Activated naive CD8-positive, alpha-beta T cell treated with anti-CD3 and anti-CD28 coated beads for 36 hours (primary cell): ENCODE data around the gene CD300H. TPM values are rescaled to one million over a fixed set of nuclear protein-coding genes. Genes with fewer than 3 reads are reported as not detected.

Experiments used
- DNase-seq: peaks from one replicate; pipeline ENCODE4 v3.0.0; 2021
- H3K27ac Mint-ChIP-seq: one replicate; pipeline ENCODE4 v1.8.0; 2022; ENCODE audit warnings: mild to moderate bottlenecking, moderate library complexity, mixed read lengths
- H3K27me3 Mint-ChIP-seq: one replicate; pipeline ENCODE4 v1.8.0; 2022; ENCODE audit warnings: mild to moderate bottlenecking, mixed read lengths
- H3K36me3 Mint-ChIP-seq: one replicate; pipeline ENCODE4 v1.8.0; 2021; ENCODE audit warnings: mild to moderate bottlenecking, mixed read lengths
- H3K4me1 Mint-ChIP-seq: one replicate; pipeline ENCODE4 v1.8.0; 2021; ENCODE audit warnings: mixed read lengths
- H3K4me3 Mint-ChIP-seq: one replicate; pipeline ENCODE4 v1.8.0; 2022; ENCODE audit warnings: mild to moderate bottlenecking, moderate library complexity, mixed read lengths
- H3K9me3 Mint-ChIP-seq: one replicate; pipeline ENCODE4 v1.8.0; 2022; ENCODE audit warnings: mixed read lengths
- total RNA-seq, 2 experiments: library from RNA; stranded (reverse); gene quantifications; one replicate each; pipeline ENCODE4 v1.2.3, GENCODE V29; 2021

The CD300H gene
- total RNA-seq = not detected

DNA sequence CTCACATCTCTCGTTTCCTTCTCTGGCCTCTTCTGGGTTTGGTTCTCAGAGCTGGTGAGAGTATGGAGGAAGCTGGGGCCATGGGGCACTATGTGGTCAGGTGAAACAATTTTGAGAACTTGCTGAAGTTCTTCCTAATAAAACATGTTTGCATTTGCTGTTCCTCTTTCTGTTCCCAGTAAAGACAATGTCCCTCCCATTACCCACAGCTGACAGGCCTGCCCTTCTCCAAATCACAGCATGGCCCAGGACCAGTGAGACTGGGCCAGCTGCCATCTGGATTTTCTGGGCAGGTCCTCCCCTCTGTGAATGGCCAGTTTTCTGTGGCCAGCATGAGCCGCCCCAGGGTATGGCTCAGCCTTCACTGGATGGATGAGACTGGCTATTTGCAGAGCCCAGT is at the start of gene CD300H:
Gene CD300H, minus strand, starts transcription at position 113 of the 400 bp plus-strand sequence.
- no peak within 1 kb of the TSS for H3K4me3 Mint-ChIP-seq
- peaks cover 36% of the 10 kb centered on the region for H3K27me3 Mint-ChIP-seq
- H3K4me1 Mint-ChIP-seq = peaks cover 4% of the 10 kb centered on the region
- no peaks in the 10 kb centered on the region for H3K36me3 Mint-ChIP-seq
- no peak within 1 kb of the TSS for H3K27ac Mint-ChIP-seq
- no peak for DNase-seq
- no peaks in the 10 kb centered on the region for H3K9me3 Mint-ChIP-seq

DNA sequence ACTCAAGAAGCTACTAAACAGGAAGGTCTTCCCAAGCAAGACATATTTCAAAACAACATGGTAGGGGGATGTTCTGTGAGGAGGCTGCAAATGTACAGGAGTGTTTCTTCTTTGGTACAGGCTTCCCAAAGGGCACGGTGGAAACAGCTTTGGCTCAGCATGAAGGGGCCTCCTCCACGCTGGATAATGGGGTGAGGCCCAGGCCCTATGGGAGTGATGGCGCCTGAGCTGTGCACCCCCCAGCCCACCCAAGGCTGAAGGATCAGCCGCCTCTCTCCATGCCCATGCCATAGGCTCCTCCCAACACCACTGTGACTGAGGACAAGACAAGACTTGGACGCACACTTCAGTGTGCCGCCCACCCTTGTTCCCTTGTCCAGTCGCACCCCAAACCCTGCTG is 49.4 kb upstream of the CD300H start:
- no peaks in the 10 kb centered on the region for H3K36me3 Mint-ChIP-seq
- no peak for DNase-seq
- H3K4me3 Mint-ChIP-seq = no peak overlapping the region
- H3K9me3 Mint-ChIP-seq = no peaks in the 10 kb centered on the region
- peaks cover 48% of the 10 kb centered on the region for H3K27me3 Mint-ChIP-seq
- H3K27ac Mint-ChIP-seq = no peak overlapping the region
- peaks cover 6% of the 10 kb centered on the region for H3K4me1 Mint-ChIP-seq

DNA sequence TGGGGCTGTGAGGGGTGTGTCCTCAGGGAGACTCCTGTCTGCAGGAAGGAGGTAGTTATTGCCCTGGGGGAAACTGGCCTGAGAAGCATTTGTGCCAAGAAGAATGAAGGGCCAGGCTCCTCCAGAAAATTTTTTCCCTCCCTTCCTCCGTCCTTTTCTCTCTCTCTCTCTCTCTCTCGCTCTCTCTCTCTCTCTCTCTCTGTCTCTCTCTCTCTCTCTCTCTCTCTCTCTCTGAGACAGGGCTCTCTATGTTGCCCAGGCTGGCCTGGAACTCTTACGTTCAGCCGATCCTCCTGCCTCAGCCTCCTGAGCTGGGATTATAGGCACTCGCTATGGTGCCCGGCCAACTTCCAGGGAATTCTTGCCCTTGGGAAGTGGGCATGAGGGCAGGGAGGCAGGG is 44.7 kb upstream of the CD300H start:
- Mint-ChIP-seq H3K36me3 (no peaks in the 10 kb centered on the region), H3K27me3 (peaks cover 24% of the 10 kb centered on the region), H3K27ac (no peak overlapping the region), H3K4me1 (peaks cover 6% of the 10 kb centered on the region), H3K9me3 (no peaks in the 10 kb centered on the region), H3K4me3 (no peak overlapping the region)
- DNase-seq = no peak

DNA sequence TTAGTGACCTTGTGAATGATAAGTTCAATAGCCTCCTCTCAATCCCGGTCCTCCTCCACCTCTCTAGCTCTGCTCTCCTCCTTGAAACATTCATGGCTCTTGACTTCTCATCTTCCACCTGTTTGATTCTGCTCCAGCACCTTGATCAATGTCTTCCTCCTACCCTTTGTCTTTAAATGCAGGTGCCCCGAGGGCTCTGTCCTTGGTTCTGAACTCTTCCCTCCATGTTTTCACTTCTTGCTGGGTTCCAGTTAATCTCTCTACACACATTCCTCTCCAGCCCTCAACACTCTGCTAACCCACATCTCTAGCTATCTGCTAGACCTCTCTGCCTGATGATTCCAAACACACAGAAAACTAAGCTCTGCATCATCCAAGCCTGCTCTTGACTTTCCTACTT is 42.8 kb upstream of the CD300H start:
- Mint-ChIP-seq H3K27me3 (peaks cover 6% of the 10 kb centered on the region), H3K9me3 (no peaks in the 10 kb centered on the region), H3K36me3 (no peaks in the 10 kb centered on the region), H3K27ac (no peak overlapping the region), H3K4me3 (no peak overlapping the region), H3K4me1 (peaks cover 6% of the 10 kb centered on the region)
- DNase-seq = no peak

DNA sequence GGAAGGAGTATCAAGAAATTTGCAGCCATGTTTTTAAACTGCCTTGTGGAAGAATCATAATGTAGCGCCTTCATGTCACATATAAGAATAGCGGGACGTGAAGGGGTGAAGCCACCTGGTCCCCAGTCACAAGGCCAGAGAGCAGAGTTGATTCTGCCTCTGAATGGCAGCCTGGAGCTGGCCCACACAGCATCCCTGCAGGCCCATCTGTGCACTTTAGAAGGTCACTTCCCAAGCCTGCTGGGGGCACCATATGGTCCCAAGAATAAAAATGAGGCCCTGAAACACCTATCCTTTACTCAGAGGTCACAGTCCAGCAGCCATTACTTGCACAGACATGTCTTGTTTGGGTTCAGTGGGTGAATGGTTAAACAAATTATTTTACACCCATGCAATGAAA is 41.2 kb upstream of the CD300H start:
- Mint-ChIP-seq H3K4me3 (no peak overlapping the region), H3K27ac (no peak overlapping the region), H3K27me3 (no peaks in the 10 kb centered on the region), H3K4me1 (peaks cover 11% of the 10 kb centered on the region), H3K36me3 (no peaks in the 10 kb centered on the region), H3K9me3 (no peaks in the 10 kb centered on the region)
- DNase-seq = no peak

DNA sequence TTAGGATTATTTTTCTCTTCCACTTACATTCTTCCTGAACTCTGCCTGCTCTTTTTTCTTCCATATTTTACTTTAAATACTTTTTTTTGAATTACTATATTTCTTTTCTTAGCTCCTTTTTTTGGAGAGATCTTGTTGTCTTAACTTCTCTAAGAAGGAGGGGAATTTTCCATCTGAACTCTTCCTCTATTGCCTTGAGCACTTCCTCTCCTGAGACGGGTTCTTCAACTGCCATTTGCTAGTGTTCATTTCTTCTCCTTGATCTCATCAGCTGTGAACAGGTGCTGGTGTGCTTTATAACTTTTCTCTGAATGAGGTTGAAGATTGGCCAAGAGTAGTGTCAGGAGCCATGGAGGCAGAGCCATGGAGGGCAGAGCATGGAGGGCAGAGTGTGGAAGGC is 39.9 kb upstream of the CD300H start:
- H3K9me3 Mint-ChIP-seq = no peaks in the 10 kb centered on the region
- H3K36me3 Mint-ChIP-seq = no peaks in the 10 kb centered on the region
- no peak overlapping the region for H3K27ac Mint-ChIP-seq
- no peak overlapping the region for H3K4me3 Mint-ChIP-seq
- DNase-seq = no peak
- H3K27me3 Mint-ChIP-seq = no peaks in the 10 kb centered on the region
- H3K4me1 Mint-ChIP-seq = peaks cover 7% of the 10 kb centered on the region

DNA sequence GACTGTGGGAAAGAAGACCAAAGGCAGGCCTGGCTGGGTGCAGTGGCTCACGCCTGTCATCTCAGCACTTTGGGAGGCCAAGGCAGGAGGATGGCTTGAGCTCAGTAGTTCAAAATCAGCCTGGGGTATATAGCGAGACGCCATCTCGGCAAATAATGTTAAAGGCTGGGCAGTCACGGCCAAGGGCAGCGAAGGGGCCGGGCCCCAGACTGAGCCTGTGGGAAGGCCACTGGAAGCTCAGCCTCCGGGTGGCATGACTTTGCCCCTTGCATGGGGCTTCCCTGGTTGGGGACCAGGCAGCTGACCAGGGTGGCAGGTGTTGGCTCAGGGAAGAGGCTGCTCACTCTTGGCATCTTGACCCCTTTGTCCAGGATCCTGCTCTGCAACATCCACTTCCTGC is 38.7 kb upstream of the CD300H start:
- H3K27ac Mint-ChIP-seq = no peak overlapping the region

DNA sequence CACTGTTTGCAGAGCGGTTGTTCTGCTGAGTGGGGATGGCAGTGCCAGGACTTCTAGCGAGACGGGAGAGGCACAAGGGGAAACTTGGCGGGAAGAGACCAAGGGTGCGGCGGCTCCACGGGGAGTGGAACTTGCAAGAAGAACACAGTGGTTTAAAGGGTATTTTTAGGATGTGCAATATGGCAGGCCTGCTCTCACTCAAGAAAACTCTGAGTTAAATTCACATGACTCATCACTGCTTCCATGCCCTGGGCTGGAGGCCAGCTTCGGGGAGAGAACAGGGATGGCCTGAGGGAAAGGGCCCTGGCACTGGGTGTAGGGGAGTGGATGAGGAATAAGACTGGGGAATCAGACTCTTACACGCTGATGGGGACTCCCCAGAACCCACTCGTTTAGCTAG is 38.1 kb upstream of the CD300H start:
- Mint-ChIP-seq H3K27ac (no peak overlapping the region), H3K4me3 (no peak overlapping the region), H3K36me3 (no peaks in the 10 kb centered on the region), H3K27me3 (peaks cover 3% of the 10 kb centered on the region), H3K4me1 (peaks cover 7% of the 10 kb centered on the region), H3K9me3 (no peaks in the 10 kb centered on the region)
- no peak for DNase-seq

More for the DNA sequence above, 38.7 kb upstream of the CD300H start:
- Mint-ChIP-seq H3K27me3 (peaks cover 3% of the 10 kb centered on the region), H3K36me3 (no peaks in the 10 kb centered on the region), H3K4me1 (peaks cover 7% of the 10 kb centered on the region), H3K4me3 (no peak overlapping the region), H3K9me3 (no peaks in the 10 kb centered on the region)
- no peak for DNase-seq

DNA sequence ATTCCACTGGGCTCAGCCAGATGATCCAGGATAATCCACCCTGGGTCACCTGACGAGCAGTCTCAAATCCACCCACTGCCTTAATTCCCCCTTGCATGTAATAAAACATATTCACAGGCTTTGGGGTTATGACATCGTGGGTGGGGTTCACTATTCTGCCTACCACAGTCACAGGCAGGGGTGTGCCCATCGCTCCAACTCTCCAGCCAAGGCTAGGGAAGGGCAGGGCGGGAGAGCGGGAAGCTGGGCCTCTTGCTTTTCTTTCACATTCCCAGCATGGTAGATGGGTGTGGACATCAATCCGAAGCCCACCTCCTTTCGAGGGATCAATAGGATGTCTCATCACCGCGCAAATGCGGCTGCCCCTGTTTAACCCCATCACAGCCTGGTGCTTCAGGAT is 37.5 kb upstream of the CD300H start:
- no peaks in the 10 kb centered on the region for H3K36me3 Mint-ChIP-seq
- H3K27ac Mint-ChIP-seq = no peak overlapping the region
- DNase-seq = no peak
- H3K4me3 Mint-ChIP-seq = no peak overlapping the region
- no peaks in the 10 kb centered on the region for H3K9me3 Mint-ChIP-seq
- H3K4me1 Mint-ChIP-seq = peaks cover 7% of the 10 kb centered on the region
- peaks cover 4% of the 10 kb centered on the region for H3K27me3 Mint-ChIP-seq

DNA sequence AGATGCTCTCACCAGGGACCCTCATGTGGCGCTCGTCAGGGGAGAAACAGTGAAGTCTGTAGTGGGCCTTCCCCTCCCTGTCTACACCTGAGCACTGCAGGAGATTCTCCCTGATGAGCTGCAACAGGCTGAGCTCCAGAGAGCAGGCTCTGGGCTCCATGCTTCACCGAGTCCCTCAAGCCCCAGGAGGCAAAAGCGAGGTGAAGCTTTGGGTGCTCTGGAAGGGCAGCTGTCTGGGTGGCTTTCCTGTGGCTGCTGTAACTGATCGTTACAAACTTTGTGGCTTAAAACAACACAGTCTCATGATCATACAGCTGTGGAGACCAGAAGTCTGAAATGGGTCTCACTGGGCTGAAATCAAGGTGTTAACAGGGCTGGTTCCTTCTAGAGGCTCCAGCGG is 36.9 kb upstream of the CD300H start:
- H3K27me3 Mint-ChIP-seq = peaks cover 9% of the 10 kb centered on the region
- DNase-seq = no peak
- H3K4me1 Mint-ChIP-seq = peaks cover 7% of the 10 kb centered on the region
- no peak overlapping the region for H3K4me3 Mint-ChIP-seq
- H3K36me3 Mint-ChIP-seq = no peaks in the 10 kb centered on the region
- H3K9me3 Mint-ChIP-seq = no peaks in the 10 kb centered on the region
- no peak overlapping the region for H3K27ac Mint-ChIP-seq

DNA sequence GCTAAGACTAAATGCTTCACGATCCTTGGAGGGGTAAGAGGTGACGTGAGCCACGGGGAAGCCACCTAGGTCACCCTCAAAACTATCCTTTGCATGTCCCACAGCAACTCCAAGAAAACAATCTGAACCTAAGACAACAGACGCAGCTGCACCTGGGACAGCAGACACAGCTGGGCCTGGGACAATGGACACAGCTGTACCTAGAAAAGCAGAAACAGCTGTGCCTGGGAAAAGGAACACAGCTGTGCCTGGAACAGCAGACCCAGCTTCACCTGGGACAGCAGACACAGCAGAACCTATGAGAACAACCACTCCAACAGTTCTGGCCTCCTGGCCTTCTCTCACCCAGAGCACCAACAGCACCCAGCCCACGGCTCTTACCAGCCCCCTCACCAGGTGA is 36.4 kb upstream of the CD300H start:
- Mint-ChIP-seq H3K27ac (no peak overlapping the region), H3K9me3 (no peaks in the 10 kb centered on the region), H3K4me1 (peaks cover 9% of the 10 kb centered on the region), H3K27me3 (peaks cover 11% of the 10 kb centered on the region), H3K4me3 (no peak overlapping the region), H3K36me3 (no peaks in the 10 kb centered on the region)
- DNase-seq = no peak

DNA sequence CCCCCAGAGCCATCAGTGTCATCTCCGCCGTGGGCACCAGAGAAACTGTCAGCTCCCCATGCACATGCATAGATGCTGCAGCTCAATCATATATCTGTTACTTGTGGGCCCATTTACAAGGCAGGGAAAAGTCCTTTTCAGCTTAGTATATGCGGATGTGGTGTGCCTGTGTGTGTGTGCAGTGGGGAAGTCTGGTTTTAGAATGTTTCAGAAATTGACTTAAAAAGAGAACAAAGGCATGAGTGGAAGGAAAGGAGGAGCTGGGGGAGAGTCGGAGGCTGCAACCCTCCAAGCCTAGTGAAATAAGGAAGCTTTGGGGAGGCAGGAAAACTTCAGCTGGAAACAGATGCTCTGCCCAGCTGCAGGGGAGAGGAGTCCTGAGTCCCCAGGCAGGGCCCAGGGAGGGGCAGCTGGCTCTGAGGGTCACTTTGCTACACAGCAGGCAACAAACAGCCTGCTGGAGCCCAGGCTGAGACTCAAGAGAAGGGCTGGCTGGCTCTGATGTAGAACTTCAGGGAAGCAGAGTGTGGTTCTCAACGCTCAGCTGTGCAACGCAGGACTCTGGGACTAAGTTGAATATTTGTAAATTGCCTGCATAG is 35.8 kb upstream of the CD300H start:
- Mint-ChIP-seq H3K4me1 (peaks cover 13% of the 10 kb centered on the region), H3K36me3 (no peaks in the 10 kb centered on the region), H3K4me3 (no peak overlapping the region), H3K9me3 (no peaks in the 10 kb centered on the region), H3K27ac (no peak overlapping the region), H3K27me3 (peaks cover 12% of the 10 kb centered on the region)
- no peak for DNase-seq

DNA sequence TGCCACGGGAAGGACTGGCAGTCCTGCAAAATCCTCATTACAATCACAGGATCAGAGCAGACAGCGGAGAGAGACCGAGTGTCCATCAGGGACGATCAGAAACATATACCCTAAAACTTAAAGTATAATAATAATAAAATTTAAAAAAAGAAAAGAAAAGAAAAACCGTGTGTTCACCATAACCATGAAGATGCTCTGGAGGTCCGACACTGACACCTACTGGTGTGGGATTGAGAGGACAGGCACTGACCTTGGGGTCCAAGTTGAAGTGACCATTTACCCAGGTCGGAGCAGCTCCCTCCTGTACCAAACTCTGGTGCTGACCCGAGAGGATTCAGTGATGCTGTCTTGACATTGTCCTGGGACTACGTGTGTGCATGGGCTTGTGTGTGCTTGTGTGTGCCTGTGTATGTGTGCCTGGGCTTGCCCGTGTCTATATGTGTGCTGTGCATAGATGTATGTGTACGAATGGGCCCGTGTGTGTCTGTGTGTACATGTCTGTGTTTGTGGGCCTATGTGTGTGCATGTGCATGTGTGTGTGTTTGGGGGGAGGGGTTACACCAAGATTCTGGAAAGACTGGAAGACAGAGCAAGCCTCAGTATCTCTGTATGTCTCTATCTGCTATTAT is 34.7 kb upstream of the CD300H start:
- Mint-ChIP-seq H3K4me1 (peaks cover 13% of the 10 kb centered on the region), H3K4me3 (no peak overlapping the region), H3K27ac (no peak overlapping the region)

DNA sequence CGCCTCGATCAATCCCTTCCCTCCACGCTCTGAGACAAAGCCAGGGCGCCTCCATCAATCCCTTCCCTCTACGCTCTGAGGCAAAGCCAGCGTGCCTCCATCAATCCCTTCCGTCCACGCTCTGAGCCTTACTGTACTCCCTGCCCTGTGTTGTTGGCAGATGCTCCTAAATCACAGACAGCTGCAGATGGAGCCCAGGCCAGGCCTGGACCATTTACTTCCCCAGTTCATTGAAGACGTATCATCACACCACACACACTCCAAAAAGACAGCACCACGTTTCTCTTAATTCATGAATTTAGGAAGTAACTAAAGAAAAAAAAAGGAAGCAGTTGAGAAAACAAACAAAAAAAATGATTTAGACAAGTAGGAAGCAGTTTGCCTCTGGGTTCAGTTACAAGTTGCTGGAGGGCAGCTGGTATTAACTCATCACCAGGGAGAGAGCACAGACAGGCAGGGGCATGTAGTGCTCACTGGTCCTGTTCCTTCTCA is 32.2 kb upstream of the CD300H start:
- Mint-ChIP-seq H3K4me3 (no peak overlapping the region), H3K27ac (no peak overlapping the region), H3K9me3 (no peaks in the 10 kb centered on the region), H3K27me3 (peaks cover 12% of the 10 kb centered on the region), H3K4me1 (peaks cover 13% of the 10 kb centered on the region), H3K36me3 (no peaks in the 10 kb centered on the region)
- no peak for DNase-seq

More for the DNA sequence above, 34.7 kb upstream of the CD300H start:
- Mint-ChIP-seq H3K9me3 (no peaks in the 10 kb centered on the region), H3K36me3 (no peaks in the 10 kb centered on the region), H3K27me3 (peaks cover 12% of the 10 kb centered on the region)
- peak; percentile 30 for DNase-seq

DNA sequence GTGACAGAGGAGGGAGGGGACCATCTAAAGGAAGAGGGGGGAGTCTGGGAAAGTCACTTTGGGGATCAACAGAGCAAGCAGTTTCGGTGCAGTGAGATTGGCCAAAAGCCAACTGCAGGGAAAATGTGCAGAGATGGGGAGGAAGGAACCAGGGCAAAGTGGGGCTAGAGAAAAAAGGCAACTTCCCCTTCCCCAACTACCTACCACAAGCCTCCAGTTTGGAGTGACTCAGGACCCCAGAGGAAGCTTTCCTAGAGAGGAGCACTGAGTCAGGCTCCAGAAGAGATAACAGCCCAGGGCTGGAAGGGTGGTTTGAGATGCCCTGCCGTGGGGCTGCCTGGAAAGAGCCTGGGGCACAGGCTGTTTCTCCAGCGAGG is 31.7 kb upstream of the CD300H start:
- Mint-ChIP-seq H3K4me1 (peaks cover 13% of the 10 kb centered on the region), H3K4me3 (no peak overlapping the region), H3K36me3 (no peaks in the 10 kb centered on the region), H3K27ac (no peak overlapping the region), H3K27me3 (peaks cover 12% of the 10 kb centered on the region), H3K9me3 (no peaks in the 10 kb centered on the region)
- no peak for DNase-seq

DNA sequence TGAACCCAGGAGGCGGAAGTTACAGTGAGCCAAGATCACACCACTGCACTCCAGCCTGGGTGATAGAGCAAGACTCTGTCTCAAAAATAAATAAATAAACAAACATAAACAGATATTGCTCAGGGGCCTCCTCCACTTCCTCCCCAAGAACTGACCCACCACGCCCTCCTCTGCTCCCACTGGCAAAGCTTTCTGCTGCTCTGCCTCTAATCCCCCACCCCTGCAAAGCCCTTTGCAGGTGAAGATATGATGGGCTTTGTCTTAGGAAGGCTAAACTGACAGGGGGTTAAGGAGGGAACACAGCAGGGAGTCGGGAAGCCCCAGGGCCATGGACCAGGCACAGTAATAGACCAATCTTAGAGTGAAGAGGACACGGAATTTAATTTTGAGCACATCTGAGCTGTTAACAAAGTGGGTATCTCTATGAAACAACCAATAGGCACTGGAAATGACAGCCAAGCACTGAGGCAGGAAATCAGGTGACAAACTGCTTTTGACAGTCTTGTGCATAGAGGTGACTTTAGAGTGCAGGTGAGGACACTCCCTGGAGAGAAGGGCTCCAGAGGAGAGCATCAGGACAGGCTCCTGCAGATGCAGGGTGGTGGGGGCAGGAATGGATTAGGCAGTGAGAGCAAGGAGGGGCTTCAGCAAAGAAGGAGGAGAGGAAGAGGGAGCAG is 31.2 kb upstream of the CD300H start:
- Mint-ChIP-seq H3K9me3 (no peaks in the 10 kb centered on the region), H3K27ac (no peak overlapping the region), H3K4me3 (no peak overlapping the region), H3K36me3 (no peaks in the 10 kb centered on the region), H3K4me1 (peaks cover 8% of the 10 kb centered on the region), H3K27me3 (peaks cover 12% of the 10 kb centered on the region)
- DNase-seq = no peak
